LNCAP (cell line): ENCODE results near the gene POLN.

Experiments
- CTCF ChIP-seq: fragments of 450-650 bp; IDR thresholded peaks from 2 replicates; pipeline ENCODE4 v1.5.1; 2017; ENCODE audit warnings: mild to moderate bottlenecking

Gene POLN

GRCh38 chr4:2286904-2287593 lies 45.1 kb upstream of the POLN start:
- TF ChIP-seq CTCF, result no peak

GRCh38 chr4:2285613-2286381 lies 43.9 kb upstream of the POLN start:
- no peak for TF ChIP-seq CTCF

- TF ChIP-seq CTCF, result no peak
Measured at GRCh38 chr4:2284934-2285612, 43.2 kb upstream of the POLN start.

- no peak for TF ChIP-seq CTCF
Measured at GRCh38 chr4:2284161-2284933, 42.4 kb upstream of the POLN start.

GRCh38 chr4:2283199-2283711 lies 41.3 kb upstream of the POLN start:
- TF ChIP-seq CTCF, result no peak

GRCh38 chr4:2281575-2282343 lies 39.8 kb upstream of the POLN start:
- no peak for TF ChIP-seq CTCF
